Measurements from ENCODE around the gene CEBPE.

CEBPE gene

GRCh38 chr14:23076785-23077408 lies 42.2 kb downstream of the CEBPE start:
- DNase-seq (ENCODE audit: low spot score): peak; percentile 18

- no peak for DNase-seq (ENCODE audit: low spot score)
Observed at GRCh38 chr14:23074906-23075305, 44.1 kb downstream of the CEBPE start.

GRCh38 chr14:23071921-23072539 lies 47.0 kb downstream of the CEBPE start:
- DNase-seq (ENCODE audit: low spot score): no peak

GRCh38 chr14:23071244-23071920 lies 47.7 kb downstream of the CEBPE start:
- DNase-seq (ENCODE audit: low spot score): peak; percentile 73

- DNase-seq (ENCODE audit: low spot score): no peak
Observed at GRCh38 chr14:23070262-23071129, 48.6 kb downstream of the CEBPE start.

GRCh38 chr14:23069413-23069806 lies 49.6 kb downstream of the CEBPE start:
- DNase-seq (ENCODE audit: low spot score): no peak

- DNase-seq (ENCODE audit: low spot score): peak; percentile 77
Observed at GRCh38 chr14:23068789-23069412, 50.2 kb downstream of the CEBPE start.

- no peak for DNase-seq (ENCODE audit: low spot score)
Observed at GRCh38 chr14:23067847-23068788, 50.9 kb downstream of the CEBPE start.
